Measurements from ENCODE around the gene LRCH1. TPM values are rescaled to one million over a fixed set of nuclear protein-coding genes. Genes with fewer than 3 reads are reported as not detected.

LRCH1 gene
- total and polyA plus RNA-seq, 2 donors (not counting 1 experiment from before 2014, with no cell fraction given), result 12.0 to 12.4 TPM

DNA sequence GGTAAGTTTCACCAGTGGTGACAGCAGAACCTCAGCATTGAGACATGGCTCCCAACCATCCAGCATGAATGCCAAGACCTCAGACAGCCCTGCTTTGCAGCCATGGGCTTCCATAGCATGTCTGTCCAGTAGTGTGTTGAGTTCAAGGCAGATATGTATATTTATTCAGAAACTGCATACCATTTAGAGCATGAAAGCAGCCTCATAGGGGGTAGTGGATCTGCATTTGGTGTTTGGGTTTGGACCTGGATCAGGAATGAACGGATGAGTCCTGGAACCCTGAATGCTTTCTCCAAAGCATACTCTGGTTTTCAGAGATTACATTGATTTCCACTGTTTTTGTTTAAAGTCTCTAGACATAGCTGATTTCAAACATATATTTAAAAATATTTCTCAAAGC lies 129.7 kb downstream of the LRCH1 start:
- TF ChIP-seq, protein P1, sequence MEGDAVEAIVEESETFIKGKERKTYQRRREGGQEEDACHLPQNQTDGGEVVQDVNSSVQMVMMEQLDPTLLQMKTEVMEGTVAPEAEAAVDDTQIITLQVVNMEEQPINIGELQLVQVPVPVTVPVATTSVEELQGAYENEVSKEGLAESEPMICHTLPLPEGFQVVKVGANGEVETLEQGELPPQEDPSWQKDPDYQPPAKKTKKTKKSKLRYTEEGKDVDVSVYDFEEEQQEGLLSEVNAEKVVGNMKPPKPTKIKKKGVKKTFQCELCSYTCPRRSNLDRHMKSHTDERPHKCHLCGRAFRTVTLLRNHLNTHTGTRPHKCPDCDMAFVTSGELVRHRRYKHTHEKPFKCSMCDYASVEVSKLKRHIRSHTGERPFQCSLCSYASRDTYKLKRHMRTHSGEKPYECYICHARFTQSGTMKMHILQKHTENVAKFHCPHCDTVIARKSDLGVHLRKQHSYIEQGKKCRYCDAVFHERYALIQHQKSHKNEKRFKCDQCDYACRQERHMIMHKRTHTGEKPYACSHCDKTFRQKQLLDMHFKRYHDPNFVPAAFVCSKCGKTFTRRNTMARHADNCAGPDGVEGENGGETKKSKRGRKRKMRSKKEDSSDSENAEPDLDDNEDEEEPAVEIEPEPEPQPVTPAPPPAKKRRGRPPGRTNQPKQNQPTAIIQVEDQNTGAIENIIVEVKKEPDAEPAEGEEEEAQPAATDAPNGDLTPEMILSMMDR (conservative IDR thresholded peaks at IDR 0.05 in 1 of 2, IDR thresholded peaks at IDR 0.05 in 1 of 2; ENCODE audit: low read depth in 1 of 2, low read length in 2 of 2), result no peak
- no peak for TF ChIP-seq EZH2 (IDR thresholded peaks at IDR 0.05; ENCODE audit: low read length, missing control alignments)
- Histone ChIP-seq H3K27me3 (ENCODE audit: control insufficient read depth, insufficient read depth, low read length) (no peaks in the 10 kb centered on the region), H3K9ac (ENCODE audit: insufficient read depth, low read length) (no peak overlapping the region), H3K4me1 (ENCODE audit: control insufficient read depth, extremely low read depth, insufficient read depth, low read length) (peaks cover 12% of the 10 kb centered on the region), H3K36me3 (ENCODE audit: control insufficient read depth, insufficient read depth, low read length) (no peaks in the 10 kb centered on the region), H3K79me2 (ENCODE audit: control insufficient read depth, insufficient read depth, low read length) (no peaks in the 10 kb centered on the region), H2AFZ (ENCODE audit: low read length) (no peak overlapping the region), H3K9me3 (ENCODE audit: control insufficient read depth, insufficient read depth, low read depth, low read length) (no peaks in the 10 kb centered on the region), H3K4me3 (replicated peaks in 1 of 4; ENCODE audit: control extremely low read depth in 1 of 4, insufficient read depth in 1 of 4, low read depth in 3 of 4, low read length in 4 of 4) (no peak overlapping the region), H3K4me2 (ENCODE audit: extremely low read depth, insufficient read depth, low read length) (no peak overlapping the region), H3K27ac (ENCODE audit: insufficient read depth, low read length) (no peak overlapping the region), H4K20me1 (ENCODE audit: control insufficient read depth, extremely low read depth, insufficient read depth, low read length) (no peaks in the 10 kb centered on the region)
- no peak for DNase-seq (ENCODE audit: low read depth in 2 of 2)

DNA sequence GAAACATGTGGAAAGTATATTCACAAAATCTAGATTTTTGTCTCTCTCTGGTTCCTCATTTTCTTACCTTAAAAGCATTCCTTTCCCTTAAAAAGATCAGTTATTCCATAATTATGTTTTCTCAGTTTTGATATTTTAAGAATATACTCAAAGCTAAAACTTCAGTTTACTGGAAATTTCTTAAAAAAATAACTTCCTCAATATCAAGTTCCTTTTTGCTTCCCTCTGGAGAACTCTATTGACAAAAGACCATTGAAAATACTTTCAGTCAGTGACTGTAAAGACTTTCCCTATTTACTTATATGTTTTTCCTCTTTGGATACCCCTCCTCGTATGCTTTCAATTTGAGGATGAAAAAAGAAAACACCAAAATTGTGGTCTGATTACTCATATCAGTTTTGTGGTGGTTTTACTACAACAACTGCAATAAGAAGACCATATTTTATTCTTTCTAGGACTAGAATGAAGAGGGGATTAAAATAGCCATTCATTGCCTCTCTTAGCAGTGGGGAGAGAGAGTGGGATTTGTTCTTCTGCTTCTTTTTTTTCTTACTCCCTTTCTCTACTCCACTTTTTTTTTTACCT lies 130.8 kb downstream of the LRCH1 start:
- no peaks in the 10 kb centered on the region for H3K79me2 ChIP-seq (ENCODE audit: control insufficient read depth, insufficient read depth, low read length)
- no peak overlapping the region for H2AFZ ChIP-seq (ENCODE audit: low read length)
- peak; percentile 22 to 35 for DNase-seq (ENCODE audit: low read depth in 2 of 2)
- H3K9me3 ChIP-seq (ENCODE audit: control insufficient read depth, insufficient read depth, low read depth, low read length), result no peaks in the 10 kb centered on the region
- H3K4me1 ChIP-seq (ENCODE audit: control insufficient read depth, extremely low read depth, insufficient read depth, low read length), result peaks cover 12% of the 10 kb centered on the region
- no peaks in the 10 kb centered on the region for H4K20me1 ChIP-seq (ENCODE audit: control insufficient read depth, extremely low read depth, insufficient read depth, low read length)
- H3K27ac ChIP-seq (ENCODE audit: insufficient read depth, low read length), result no peak overlapping the region
- no peak overlapping the region for H3K4me2 ChIP-seq (ENCODE audit: extremely low read depth, insufficient read depth, low read length)
- no peaks in the 10 kb centered on the region for H3K36me3 ChIP-seq (ENCODE audit: control insufficient read depth, insufficient read depth, low read length)
- H3K9ac ChIP-seq (ENCODE audit: insufficient read depth, low read length), result no peak overlapping the region
- TF ChIP-seq EZH2 (IDR thresholded peaks at IDR 0.05; ENCODE audit: low read length, missing control alignments), result no peak
- TF ChIP-seq, protein P1 (conservative IDR thresholded peaks at IDR 0.05 in 1 of 2, IDR thresholded peaks at IDR 0.05 in 1 of 2; ENCODE audit: low read depth in 1 of 2, low read length in 2 of 2), result no peak
- H3K4me3 ChIP-seq (replicated peaks in 1 of 4; ENCODE audit: control extremely low read depth in 1 of 4, insufficient read depth in 1 of 4, low read depth in 3 of 4, low read length in 4 of 4), result no peak overlapping the region
- H3K27me3 ChIP-seq (ENCODE audit: control insufficient read depth, insufficient read depth, low read length), result no peaks in the 10 kb centered on the region

DNA sequence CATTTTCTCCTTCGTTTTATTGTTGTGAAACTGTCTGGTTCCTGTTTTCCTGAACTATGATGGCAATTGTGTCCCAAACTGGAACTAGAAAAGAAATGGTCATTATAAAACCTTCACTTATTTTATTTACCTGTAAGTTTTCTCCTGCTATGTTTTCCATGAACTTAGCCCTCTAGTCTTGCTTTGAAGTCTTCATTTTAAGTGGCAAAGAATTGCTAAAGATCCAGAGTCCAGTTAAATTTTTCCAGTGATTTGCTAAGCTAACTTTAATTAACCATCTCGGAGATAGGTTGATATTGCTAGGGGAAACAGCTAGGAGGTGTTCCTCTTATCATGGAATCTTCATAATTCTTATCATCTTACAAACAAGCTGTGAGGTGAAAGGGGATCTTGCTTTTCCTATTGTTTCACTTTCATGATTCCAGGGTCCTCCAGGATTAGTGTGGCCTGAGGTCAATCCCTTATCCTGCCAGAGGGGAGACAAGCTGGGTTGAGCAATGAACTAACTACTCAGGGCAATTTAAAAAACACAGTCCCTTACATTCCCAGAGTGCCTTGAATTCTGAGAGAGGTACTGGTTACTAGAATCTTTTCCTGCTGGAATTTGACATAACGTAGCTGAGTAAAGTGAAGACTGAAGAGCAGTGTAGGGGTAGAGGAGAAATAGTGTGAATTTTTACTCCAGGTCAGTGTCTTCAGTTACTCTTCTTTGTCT lies 131.5 kb downstream of the LRCH1 start:
- Histone ChIP-seq H2AFZ (ENCODE audit: low read length) (no peak overlapping the region), H3K9me3 (ENCODE audit: control insufficient read depth, insufficient read depth, low read depth, low read length) (no peaks in the 10 kb centered on the region), H3K79me2 (ENCODE audit: control insufficient read depth, insufficient read depth, low read length) (no peaks in the 10 kb centered on the region), H3K27me3 (ENCODE audit: control insufficient read depth, insufficient read depth, low read length) (no peaks in the 10 kb centered on the region), H3K27ac (ENCODE audit: insufficient read depth, low read length) (no peak overlapping the region), H3K36me3 (ENCODE audit: control insufficient read depth, insufficient read depth, low read length) (no peaks in the 10 kb centered on the region), H3K4me1 (ENCODE audit: control insufficient read depth, extremely low read depth, insufficient read depth, low read length) (peaks cover 10% of the 10 kb centered on the region), H3K4me3 (replicated peaks in 1 of 4; ENCODE audit: control extremely low read depth in 1 of 4, insufficient read depth in 1 of 4, low read depth in 3 of 4, low read length in 4 of 4) (no peak overlapping the region), H4K20me1 (ENCODE audit: control insufficient read depth, extremely low read depth, insufficient read depth, low read length) (no peaks in the 10 kb centered on the region), H3K4me2 (ENCODE audit: extremely low read depth, insufficient read depth, low read length) (peak overlapping the region; percentile 16), H3K9ac (ENCODE audit: insufficient read depth, low read length) (no peak overlapping the region)
- peak; percentile 20 to 23 for DNase-seq (ENCODE audit: low read depth in 2 of 2)
- no peak for TF ChIP-seq EZH2 (IDR thresholded peaks at IDR 0.05; ENCODE audit: low read length, missing control alignments)
- TF ChIP-seq, protein P1 (conservative IDR thresholded peaks at IDR 0.05 in 1 of 2, IDR thresholded peaks at IDR 0.05 in 1 of 2; ENCODE audit: low read depth in 1 of 2, low read length in 2 of 2), result peak in 1 of 2 donors; percentile 3

Measured in fibroblast of lung (primary cell).